Measurements from ENCODE around the gene DOCK10. TPM values are rescaled to one million over a fixed set of nuclear protein-coding genes. Genes with fewer than 3 reads are reported as not detected.

Gene DOCK10
- total RNA-seq, 1 experiment from 2014 or later: 1.1 TPM

GRCh38 chr2:224901121-224901676 is 141.1 kb downstream of the DOCK10 start:
- no peak for DNase-seq
- no peaks in the 10 kb centered on the region for H3K27me3 ChIP-seq (ENCODE audit: control insufficient read depth, insufficient read depth, low read length)
- H3K36me3 ChIP-seq (replicated peaks; ENCODE audit: control insufficient read depth, insufficient read depth, low read length): no peaks in the 10 kb centered on the region
- no peak overlapping the region for H3K4me3 ChIP-seq (ENCODE audit: insufficient read depth, low read depth, low read length)

GRCh38 chr2:224895377-224895776 is 146.9 kb downstream of the DOCK10 start:
- no peak overlapping the region for H3K4me3 ChIP-seq (ENCODE audit: insufficient read depth, low read depth, low read length)
- DNase-seq: no peak
- no peaks in the 10 kb centered on the region for H3K36me3 ChIP-seq (replicated peaks; ENCODE audit: control insufficient read depth, insufficient read depth, low read length)
- H3K27me3 ChIP-seq (ENCODE audit: control insufficient read depth, insufficient read depth, low read length): no peaks in the 10 kb centered on the region

GRCh38 chr2:224894356-224894755 is 147.9 kb downstream of the DOCK10 start:
- no peaks in the 10 kb centered on the region for H3K27me3 ChIP-seq (ENCODE audit: control insufficient read depth, insufficient read depth, low read length)
- no peak overlapping the region for H3K4me3 ChIP-seq (ENCODE audit: insufficient read depth, low read depth, low read length)
- no peaks in the 10 kb centered on the region for H3K36me3 ChIP-seq (replicated peaks; ENCODE audit: control insufficient read depth, insufficient read depth, low read length)
- no peak for DNase-seq

GRCh38 chr2:224893848-224894247 is 148.4 kb downstream of the DOCK10 start:
- Histone ChIP-seq H3K27me3 (ENCODE audit: control insufficient read depth, insufficient read depth, low read length) (no peaks in the 10 kb centered on the region), H3K36me3 (replicated peaks; ENCODE audit: control insufficient read depth, insufficient read depth, low read length) (no peaks in the 10 kb centered on the region), H3K4me3 (ENCODE audit: insufficient read depth, low read depth, low read length) (no peak overlapping the region)
- no peak for DNase-seq

GRCh38 chr2:224892574-224893204 is 149.6 kb downstream of the DOCK10 start:
- Histone ChIP-seq H3K27me3 (ENCODE audit: control insufficient read depth, insufficient read depth, low read length) (no peaks in the 10 kb centered on the region), H3K4me3 (ENCODE audit: insufficient read depth, low read depth, low read length) (no peak overlapping the region), H3K36me3 (replicated peaks; ENCODE audit: control insufficient read depth, insufficient read depth, low read length) (no peaks in the 10 kb centered on the region)
- peak; percentile 14 for DNase-seq

- DNase-seq: no peak
- Histone ChIP-seq H3K4me3 (ENCODE audit: insufficient read depth, low read depth, low read length) (no peak overlapping the region), H3K27me3 (ENCODE audit: control insufficient read depth, insufficient read depth, low read length) (no peaks in the 10 kb centered on the region), H3K36me3 (replicated peaks; ENCODE audit: control insufficient read depth, insufficient read depth, low read length) (no peaks in the 10 kb centered on the region)
Measured at GRCh38 chr2:224890372-224890771, 151.9 kb downstream of the DOCK10 start.

GRCh38 chr2:224887141-224887540 is 155.1 kb downstream of the DOCK10 start:
- no peak for DNase-seq
- Histone ChIP-seq H3K4me3 (ENCODE audit: insufficient read depth, low read depth, low read length) (no peak overlapping the region), H3K27me3 (ENCODE audit: control insufficient read depth, insufficient read depth, low read length) (no peaks in the 10 kb centered on the region), H3K36me3 (replicated peaks; ENCODE audit: control insufficient read depth, insufficient read depth, low read length) (no peaks in the 10 kb centered on the region)

- DNase-seq: no peak
- H3K4me3 ChIP-seq (ENCODE audit: insufficient read depth, low read depth, low read length): no peak overlapping the region
Measured at GRCh38 chr2:224885836-224886547, 156.3 kb downstream of the DOCK10 start.

GRCh38 chr2:224885291-224885690 is 157.0 kb downstream of the DOCK10 start:
- Histone ChIP-seq H3K4me3 (ENCODE audit: insufficient read depth, low read depth, low read length) (no peak overlapping the region), H3K36me3 (replicated peaks; ENCODE audit: control insufficient read depth, insufficient read depth, low read length) (no peaks in the 10 kb centered on the region), H3K27me3 (ENCODE audit: control insufficient read depth, insufficient read depth, low read length) (no peaks in the 10 kb centered on the region)
- no peak for DNase-seq

More at GRCh38 chr2:224885836-224886547, 156.3 kb downstream of the DOCK10 start:
- Histone ChIP-seq H3K36me3 (replicated peaks; ENCODE audit: control insufficient read depth, insufficient read depth, low read length) (no peaks in the 10 kb centered on the region), H3K27me3 (ENCODE audit: control insufficient read depth, insufficient read depth, low read length) (no peaks in the 10 kb centered on the region)

- Histone ChIP-seq H3K36me3 (replicated peaks; ENCODE audit: control insufficient read depth, insufficient read depth, low read length) (no peaks in the 10 kb centered on the region), H3K27me3 (ENCODE audit: control insufficient read depth, insufficient read depth, low read length) (no peaks in the 10 kb centered on the region), H3K4me3 (ENCODE audit: insufficient read depth, low read depth, low read length) (no peak overlapping the region)
- DNase-seq: no peak
Measured at GRCh38 chr2:224884188-224884587, 158.1 kb downstream of the DOCK10 start.

- H3K36me3 ChIP-seq (replicated peaks; ENCODE audit: control insufficient read depth, insufficient read depth, low read length): no peaks in the 10 kb centered on the region
- H3K4me3 ChIP-seq (ENCODE audit: insufficient read depth, low read depth, low read length): no peak overlapping the region
- no peaks in the 10 kb centered on the region for H3K27me3 ChIP-seq (ENCODE audit: control insufficient read depth, insufficient read depth, low read length)
- no peak for DNase-seq
Measured at GRCh38 chr2:224883700-224884099, 158.6 kb downstream of the DOCK10 start.

- no peaks in the 10 kb centered on the region for H3K27me3 ChIP-seq (ENCODE audit: control insufficient read depth, insufficient read depth, low read length)
- no peak for DNase-seq
- H3K4me3 ChIP-seq (ENCODE audit: insufficient read depth, low read depth, low read length): no peak overlapping the region
- H3K36me3 ChIP-seq (replicated peaks; ENCODE audit: control insufficient read depth, insufficient read depth, low read length): no peaks in the 10 kb centered on the region
Measured at GRCh38 chr2:224883172-224883516, 159.1 kb downstream of the DOCK10 start.

- Histone ChIP-seq H3K36me3 (replicated peaks; ENCODE audit: control insufficient read depth, insufficient read depth, low read length) (no peaks in the 10 kb centered on the region), H3K4me3 (ENCODE audit: insufficient read depth, low read depth, low read length) (no peak overlapping the region), H3K27me3 (ENCODE audit: control insufficient read depth, insufficient read depth, low read length) (no peaks in the 10 kb centered on the region)
- DNase-seq: no peak
Measured at GRCh38 chr2:224882291-224883171, 159.7 kb downstream of the DOCK10 start.

GRCh38 chr2:224881846-224882245 is 160.4 kb downstream of the DOCK10 start:
- Histone ChIP-seq H3K4me3 (ENCODE audit: insufficient read depth, low read depth, low read length) (no peak overlapping the region), H3K27me3 (ENCODE audit: control insufficient read depth, insufficient read depth, low read length) (no peaks in the 10 kb centered on the region), H3K36me3 (replicated peaks; ENCODE audit: control insufficient read depth, insufficient read depth, low read length) (no peaks in the 10 kb centered on the region)
- no peak for DNase-seq
